GM23338 (cell line): ENCODE data around the gene HES3. TPM values are rescaled to one million over a fixed set of nuclear protein-coding genes. Genes with fewer than 3 reads are reported as not detected.

Experiments
- ATAC-seq: fragments of 200-7000 bp; cut with Tn5 transposase; 3 replicates; pipeline ENCODE4 v1.9.1; 2020
- DNase-seq: peaks from one replicate; pipeline ENCODE4 v3.0.0-alpha.2; 2015; ENCODE audit warnings: low spot score
- H2AFZ ChIP-seq: fragments of 200-600 bp; sonication (generic); 2 replicates; pipeline ENCODE4 v1.8.0; 2016; ENCODE audit warnings: antibody characterized with exemption, mild to moderate bottlenecking, moderate library complexity
- H3F3A ChIP-seq: fragments of 200-600 bp; sonication (generic); replicated peaks from 2 replicates; pipeline ENCODE4 v1.8.0; 2017; ENCODE audit warnings: antibody characterized with exemption, mixed run types, low read depth
- H3K27ac ChIP-seq: fragments of 200-600 bp; sonication (generic); 2 replicates; pipeline ENCODE4 v1.6.1; 2016; ENCODE audit warnings: low read depth
- H3K27me3 ChIP-seq: fragments of 200-600 bp; sonication (generic); 2 replicates; pipeline ENCODE4 v1.8.0; 2016; ENCODE audit warnings: mild to moderate bottlenecking, mixed run types, moderate library complexity; ENCODE audit not compliant: insufficient read depth
- H3K36me3 ChIP-seq: fragments of 200-600 bp; sonication (generic); 2 replicates; pipeline ENCODE4 v1.8.0; 2016; ENCODE audit warnings: mild to moderate bottlenecking; ENCODE audit not compliant: insufficient read depth
- H3K4me1 ChIP-seq: fragments of 200-600 bp; sonication (generic); 2 replicates; pipeline ENCODE4 v1.8.0; 2016; ENCODE audit warnings: mild to moderate bottlenecking, moderate library complexity; ENCODE audit not compliant: insufficient read depth
- H3K4me2 ChIP-seq: fragments of 200-600 bp; sonication (generic); 2 replicates; pipeline ENCODE4 v1.7.1; 2017; ENCODE audit warnings: mixed run types
- H3K4me3 ChIP-seq: fragments of 200-600 bp; sonication (generic); 2 replicates; pipeline ENCODE4 v1.6.1; 2016; ENCODE audit warnings: mixed run types
- H3K79me2 ChIP-seq: fragments of 200-600 bp; sonication (generic); replicated peaks from 2 replicates; pipeline ENCODE4 v1.8.0; 2017; ENCODE audit warnings: mild to moderate bottlenecking; ENCODE audit not compliant: insufficient read depth
- H3K9me2 ChIP-seq: fragments of 200-600 bp; sonication (generic); 2 replicates; pipeline ENCODE4 v1.8.0; 2017; ENCODE audit not compliant: insufficient read depth
- H4K20me1 ChIP-seq: fragments of 200-600 bp; sonication (generic); replicated peaks from 2 replicates; pipeline ENCODE4 v1.8.0; 2017; ENCODE audit warnings: mild to moderate bottlenecking; ENCODE audit not compliant: insufficient read depth
- H3K27ac Mint-ChIP-seq: 2 replicates; pipeline ENCODE4 v1.8.0; 2020; ENCODE audit warnings: inconsistent platforms, mild to moderate bottlenecking, moderate library complexity, mixed read lengths
- H3K27me3 Mint-ChIP-seq: 3 replicates; pipeline ENCODE4 v1.8.0; 2022; ENCODE audit warnings: low read depth, mild to moderate bottlenecking, moderate library complexity, mixed read lengths, inconsistent platforms; ENCODE audit not compliant: insufficient read depth, poor library complexity
- H3K36me3 Mint-ChIP-seq: 3 replicates; pipeline ENCODE4 v1.8.0; 2021; ENCODE audit warnings: low read depth, mild to moderate bottlenecking, inconsistent platforms, moderate library complexity, mixed read lengths
- H3K4me1 Mint-ChIP-seq: 3 replicates; pipeline ENCODE4 v1.8.0; 2020; ENCODE audit warnings: mild to moderate bottlenecking, inconsistent platforms, mixed read lengths
- H3K4me3 Mint-ChIP-seq: 3 replicates; pipeline ENCODE4 v1.8.0; 2021; ENCODE audit warnings: moderate library complexity, mild to moderate bottlenecking, inconsistent platforms, mixed read lengths
- H3K9me3 Mint-ChIP-seq: 3 replicates; pipeline ENCODE4 v1.8.0; 2020; ENCODE audit warnings: moderate library complexity, mild to moderate bottlenecking, inconsistent platforms, mixed read lengths
- CREB1 ChIP-seq: fragments of 250-450 bp; sonication (Bioruptor Pico); IDR thresholded peaks from 2 replicates; pipeline ENCODE4 v1.5.0; 2020; ENCODE audit warnings: low read depth, mild to moderate bottlenecking, moderate library complexity
- NANOG ChIP-seq: IDR thresholded peaks from 2 replicates; pipeline ENCODE4 v1.6.1; 2016; ENCODE audit warnings: antibody characterized with exemption, borderline replicate concordance
- POLR2AphosphoS5 ChIP-seq: IDR thresholded peaks from 2 replicates; pipeline ENCODE4 v1.6.1; 2016; ENCODE audit warnings: antibody characterized with exemption, low read depth
- ZNF114 ChIP-seq: fragments of 250-450 bp; sonication (Bioruptor Pico); IDR thresholded peaks from 2 replicates; pipeline ENCODE4 v1.5.0; 2020; ENCODE audit warnings: mild to moderate bottlenecking, moderate library complexity
- polyA plus RNA-seq: library from polyadenylated mRNA; unstranded; fragments of >200 nt; fragmentation: Nextera tagmentation; extraction: Ambion mirVana; gene quantifications from 2 replicates; pipeline ENCODE4 v1.2.1, GENCODE V29; 2016
- total RNA-seq: library from RNA; depleted of rRNA; stranded (reverse); fragments of >200 nt; shearing (Covaris generic); gene quantifications from 2 replicates; pipeline ENCODE4 v1.2.3, GENCODE V29; 2014
- TF ChIP-seq, protein P1 (sequence below), 2 experiments: fragments of 200-600 bp in 1 of 2; sonication (generic) in 1 of 2; conservative IDR thresholded peaks; 2 replicates each; pipeline versions ENCODE4 v1.5.1 to v1.6.1; 2016 to 2017; ENCODE audit warnings: antibody characterized with exemption in 2 of 2, low read depth in 2 of 2, mild to moderate bottlenecking in 2 of 2, moderate library complexity in 1 of 2
- TF ChIP-seq, protein P2 (sequence below): IDR thresholded peaks from one replicate; pipeline ENCODE4 v1.6.1; 2018; ENCODE audit warnings: antibody characterized with exemption; ENCODE audit not compliant: unreplicated experiment

HES3 gene
- total and polyA plus RNA-seq, 2 experiments from 2014 or later = 7.1 to 50.4 TPM

DNA sequence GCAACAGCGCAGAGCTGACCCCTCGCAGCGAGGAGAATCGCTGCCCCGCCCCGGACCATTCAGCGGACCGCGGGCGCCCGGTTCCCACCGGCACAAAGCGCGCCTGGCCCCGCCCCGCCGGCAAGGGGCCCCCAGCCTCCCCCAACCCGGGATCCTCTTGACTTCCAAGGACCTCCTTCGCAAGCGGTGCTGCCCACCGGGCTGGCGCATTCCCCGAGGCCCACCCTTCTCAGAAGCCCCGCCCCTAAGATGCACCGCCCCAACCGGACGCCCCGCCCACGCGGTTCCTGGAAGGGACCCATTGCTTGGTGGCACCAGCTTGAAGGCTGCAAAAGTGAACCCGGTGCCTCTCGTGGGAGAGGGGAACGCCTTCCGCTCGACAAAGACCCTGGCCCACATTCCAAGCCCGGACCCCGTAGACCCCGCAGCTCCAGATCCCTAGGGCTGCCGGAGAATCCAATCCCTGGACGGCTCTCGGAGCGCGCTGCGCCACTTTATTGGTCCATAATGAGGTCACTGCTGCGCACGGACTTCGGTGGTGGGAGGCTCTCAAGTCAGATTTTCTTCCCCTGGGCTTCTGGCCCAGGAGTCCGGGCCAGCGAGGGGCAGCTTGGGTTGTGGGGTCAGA lies 2.0 kb downstream of the HES3 start:
- ATAC-seq (peak; percentile 25), DNase-seq (peak; percentile 94)
- H3F3A ChIP-seq = peaks cover 17% of the 10 kb centered on the region
- Mint-ChIP-seq H3K4me3 (peak overlapping the region; percentile 82), H3K4me1 (peaks cover 27% of the 10 kb centered on the region; the same call in 2 of the 3 replicates), H3K36me3 (no peaks in the 10 kb centered on the region), H3K9me3 (no peaks in the 10 kb centered on the region), H3K27me3 (peaks cover 50% of the 10 kb centered on the region), H3K27ac (peak overlapping the region; percentile 78; the same call in 1 of the 2 replicates)
- peak overlapping the region; percentile 98 for H3K4me2 ChIP-seq
- H3K36me3 ChIP-seq = no peaks in the 10 kb centered on the region
- H2AFZ ChIP-seq = peak overlapping the region; percentile 63; the same call in 1 of the 2 replicates
- no peaks in the 10 kb centered on the region for H3K79me2 ChIP-seq
- peaks cover 26% of the 10 kb centered on the region for H3K4me1 ChIP-seq
- peaks cover 63% of the 10 kb centered on the region for H3K27me3 ChIP-seq
- 0 out of 2 replicates have a peak overlapping the region, but pooled peaks have one; percentile 32 for H3K27ac ChIP-seq
- H3K4me3 ChIP-seq = peak overlapping the region; percentile 83
- TF ChIP-seq, protein P1, sequence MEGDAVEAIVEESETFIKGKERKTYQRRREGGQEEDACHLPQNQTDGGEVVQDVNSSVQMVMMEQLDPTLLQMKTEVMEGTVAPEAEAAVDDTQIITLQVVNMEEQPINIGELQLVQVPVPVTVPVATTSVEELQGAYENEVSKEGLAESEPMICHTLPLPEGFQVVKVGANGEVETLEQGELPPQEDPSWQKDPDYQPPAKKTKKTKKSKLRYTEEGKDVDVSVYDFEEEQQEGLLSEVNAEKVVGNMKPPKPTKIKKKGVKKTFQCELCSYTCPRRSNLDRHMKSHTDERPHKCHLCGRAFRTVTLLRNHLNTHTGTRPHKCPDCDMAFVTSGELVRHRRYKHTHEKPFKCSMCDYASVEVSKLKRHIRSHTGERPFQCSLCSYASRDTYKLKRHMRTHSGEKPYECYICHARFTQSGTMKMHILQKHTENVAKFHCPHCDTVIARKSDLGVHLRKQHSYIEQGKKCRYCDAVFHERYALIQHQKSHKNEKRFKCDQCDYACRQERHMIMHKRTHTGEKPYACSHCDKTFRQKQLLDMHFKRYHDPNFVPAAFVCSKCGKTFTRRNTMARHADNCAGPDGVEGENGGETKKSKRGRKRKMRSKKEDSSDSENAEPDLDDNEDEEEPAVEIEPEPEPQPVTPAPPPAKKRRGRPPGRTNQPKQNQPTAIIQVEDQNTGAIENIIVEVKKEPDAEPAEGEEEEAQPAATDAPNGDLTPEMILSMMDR (conservative IDR thresholded peaks at IDR 0.05; ENCODE audit: low read depth in 2 of 2) = no peak
- peak; percentile 75 for TF ChIP-seq POLR2AphosphoS5
- no peaks in the 10 kb centered on the region for H3K9me2 ChIP-seq
- H4K20me1 ChIP-seq = peaks cover 6% of the 10 kb centered on the region; the same call in 1 of the 2 replicates

DNA sequence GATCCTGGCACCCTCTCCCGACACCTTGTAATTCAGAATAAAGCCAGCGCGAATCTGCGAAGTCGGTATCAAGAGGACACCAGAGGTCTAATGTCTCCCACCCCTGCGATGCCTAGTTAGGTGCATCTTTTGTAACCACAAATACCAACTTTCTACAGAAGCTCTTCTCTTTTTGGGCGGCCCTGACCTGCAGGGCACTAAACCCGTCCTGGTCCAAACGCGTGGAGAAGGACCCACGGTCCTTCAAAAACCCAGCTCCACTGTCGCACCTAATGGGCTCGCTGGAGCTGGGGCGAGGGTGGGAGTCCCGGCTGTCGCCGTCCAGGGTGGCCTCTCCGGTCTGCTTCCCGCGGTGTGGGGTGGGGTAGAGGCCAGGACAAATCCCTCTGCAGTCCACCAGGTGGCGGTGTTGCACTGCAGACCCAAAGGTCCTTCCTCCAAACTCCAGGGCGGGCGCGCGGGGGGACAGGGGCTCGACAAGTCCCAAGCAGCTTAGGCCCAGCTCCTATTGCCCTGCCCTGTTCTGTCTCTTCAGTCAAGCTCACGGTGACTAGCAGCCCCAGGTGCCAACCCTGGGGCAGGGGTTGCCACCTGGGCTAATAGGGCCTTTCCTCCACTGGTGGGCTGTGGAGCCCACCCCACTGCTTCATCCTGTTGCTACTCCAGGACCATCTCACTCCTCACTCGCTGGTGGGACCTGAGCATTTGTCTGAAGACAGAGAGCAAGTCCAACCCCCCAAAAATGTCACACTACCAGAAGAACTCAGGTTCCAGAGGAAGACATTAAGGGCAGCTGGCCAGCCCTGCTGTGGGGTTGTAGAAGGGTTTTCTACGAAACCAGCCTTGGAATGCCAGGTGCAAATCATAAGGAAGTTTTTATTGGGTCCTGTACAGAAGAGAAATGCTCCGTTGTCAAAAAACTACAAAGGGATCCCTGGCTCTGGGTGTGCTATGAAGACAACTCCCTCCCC lies 2.8 kb downstream of the HES3 start:
- H3K36me3 Mint-ChIP-seq = no peaks in the 10 kb centered on the region
- peak overlapping the region; percentile 63; the same call in 1 of the 2 replicates for H2AFZ ChIP-seq
- 0 out of 2 replicates have a peak overlapping the region, but pooled peaks have one; percentile 32 for H3K27ac ChIP-seq
- peaks cover 68% of the 10 kb centered on the region for H3K27me3 ChIP-seq
- H3K4me1 Mint-ChIP-seq = peaks cover 19% of the 10 kb centered on the region; the same call in 2 of the 3 replicates
- H3K27ac Mint-ChIP-seq = peak overlapping the region; percentile 78; the same call in 1 of the 2 replicates
- H3K27me3 Mint-ChIP-seq = peaks cover 49% of the 10 kb centered on the region
- H4K20me1 ChIP-seq = peaks cover 6% of the 10 kb centered on the region; the same call in 1 of the 2 replicates
- peak overlapping the region; percentile 98 for H3K4me2 ChIP-seq
- H3K4me3 ChIP-seq = peak overlapping the region; percentile 83
- no peaks in the 10 kb centered on the region for H3K9me3 Mint-ChIP-seq
- H3F3A ChIP-seq = peaks cover 10% of the 10 kb centered on the region
- no peaks in the 10 kb centered on the region for H3K79me2 ChIP-seq
- no peak for TF ChIP-seq CREB1 (CRISPR knock-in tag)
- no peak for TF ChIP-seq ZNF114
- no peak for TF ChIP-seq NANOG
- TF ChIP-seq, protein P2, sequence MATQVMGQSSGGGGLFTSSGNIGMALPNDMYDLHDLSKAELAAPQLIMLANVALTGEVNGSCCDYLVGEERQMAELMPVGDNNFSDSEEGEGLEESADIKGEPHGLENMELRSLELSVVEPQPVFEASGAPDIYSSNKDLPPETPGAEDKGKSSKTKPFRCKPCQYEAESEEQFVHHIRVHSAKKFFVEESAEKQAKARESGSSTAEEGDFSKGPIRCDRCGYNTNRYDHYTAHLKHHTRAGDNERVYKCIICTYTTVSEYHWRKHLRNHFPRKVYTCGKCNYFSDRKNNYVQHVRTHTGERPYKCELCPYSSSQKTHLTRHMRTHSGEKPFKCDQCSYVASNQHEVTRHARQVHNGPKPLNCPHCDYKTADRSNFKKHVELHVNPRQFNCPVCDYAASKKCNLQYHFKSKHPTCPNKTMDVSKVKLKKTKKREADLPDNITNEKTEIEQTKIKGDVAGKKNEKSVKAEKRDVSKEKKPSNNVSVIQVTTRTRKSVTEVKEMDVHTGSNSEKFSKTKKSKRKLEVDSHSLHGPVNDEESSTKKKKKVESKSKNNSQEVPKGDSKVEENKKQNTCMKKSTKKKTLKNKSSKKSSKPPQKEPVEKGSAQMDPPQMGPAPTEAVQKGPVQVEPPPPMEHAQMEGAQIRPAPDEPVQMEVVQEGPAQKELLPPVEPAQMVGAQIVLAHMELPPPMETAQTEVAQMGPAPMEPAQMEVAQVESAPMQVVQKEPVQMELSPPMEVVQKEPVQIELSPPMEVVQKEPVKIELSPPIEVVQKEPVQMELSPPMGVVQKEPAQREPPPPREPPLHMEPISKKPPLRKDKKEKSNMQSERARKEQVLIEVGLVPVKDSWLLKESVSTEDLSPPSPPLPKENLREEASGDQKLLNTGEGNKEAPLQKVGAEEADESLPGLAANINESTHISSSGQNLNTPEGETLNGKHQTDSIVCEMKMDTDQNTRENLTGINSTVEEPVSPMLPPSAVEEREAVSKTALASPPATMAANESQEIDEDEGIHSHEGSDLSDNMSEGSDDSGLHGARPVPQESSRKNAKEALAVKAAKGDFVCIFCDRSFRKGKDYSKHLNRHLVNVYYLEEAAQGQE = no peak
- TF ChIP-seq POLR2AphosphoS5 = no peak; the same call in 1 of the 2 replicates
- TF ChIP-seq, protein P1 (conservative IDR thresholded peaks at IDR 0.05; ENCODE audit: low read depth in 2 of 2) = peak; percentile 79 to 95
- peak; percentile 94 for DNase-seq
- ATAC-seq = peak; percentile 19
- no peaks in the 10 kb centered on the region for H3K36me3 ChIP-seq
- H3K4me1 ChIP-seq = peaks cover 20% of the 10 kb centered on the region
- H3K4me3 Mint-ChIP-seq = peak overlapping the region; percentile 82
- no peaks in the 10 kb centered on the region for H3K9me2 ChIP-seq
